Activated naive CD4-positive, alpha-beta T cell treated with Interleukin-2 at 50 U/mL for 16 hours (primary cell): ENCODE results near the gene SEC16A.

ENCODE experiments used
- DNase-seq: peaks from one replicate; pipeline ENCODE4 v3.0.0-alpha.2; 2020

SEC16A gene

GRCh38 chr9:136462664-136463063 lies 20.2 kb downstream of the SEC16A start:
- DNase-seq, result no peak

GRCh38 chr9:136460772-136461325 lies 22.0 kb downstream of the SEC16A start:
- no peak for DNase-seq

GRCh38 chr9:136459425-136459824 lies 23.4 kb downstream of the SEC16A start:
- DNase-seq, result no peak

- no peak for DNase-seq
Measured at GRCh38 chr9:136457326-136457725, 25.5 kb downstream of the SEC16A start.

GRCh38 chr9:136456258-136456657 lies 26.6 kb downstream of the SEC16A start:
- no peak for DNase-seq

- DNase-seq, result no peak
Measured at GRCh38 chr9:136455043-136456002, 27.5 kb downstream of the SEC16A start.

GRCh38 chr9:136454026-136454796 lies 28.6 kb downstream of the SEC16A start:
- no peak for DNase-seq

GRCh38 chr9:136453326-136453725 lies 29.5 kb downstream of the SEC16A start:
- no peak for DNase-seq

- no peak for DNase-seq
Measured at GRCh38 chr9:136451221-136451877, 31.5 kb downstream of the SEC16A start.

- DNase-seq, result no peak
Measured at GRCh38 chr9:136448655-136449054, 34.2 kb downstream of the SEC16A start.

GRCh38 chr9:136447173-136447778 lies 35.6 kb downstream of the SEC16A start:
- no peak for DNase-seq

GRCh38 chr9:136445799-136446198 lies 37.0 kb downstream of the SEC16A start:
- no peak for DNase-seq

GRCh38 chr9:136444102-136444501 lies 38.7 kb downstream of the SEC16A start:
- no peak for DNase-seq

- DNase-seq, result no peak
Measured at GRCh38 chr9:136443687-136444086, 39.2 kb downstream of the SEC16A start.

GRCh38 chr9:136443087-136443486 lies 39.8 kb downstream of the SEC16A start:
- no peak for DNase-seq

GRCh38 chr9:136442265-136442664 lies 40.6 kb downstream of the SEC16A start:
- no peak for DNase-seq

- no peak for DNase-seq
Measured at GRCh38 chr9:136441681-136442245, 41.1 kb downstream of the SEC16A start.

GRCh38 chr9:136441191-136441680 lies 41.6 kb downstream of the SEC16A start:
- DNase-seq, result no peak

GRCh38 chr9:136439481-136440408 lies 43.1 kb downstream of the SEC16A start, which contains the start of gene INPP5E:
Gene INPP5E, minus strand, starts transcription at chr9:136439845. Its CDS starts 426 bp downstream, at chr9:136439419.
- peak; percentile 85 for DNase-seq
